IPS-NIHi7 (cell line): Measurements from ENCODE around the gene MMP27.
A peak's percentile ranks its signal among the peaks of the same experiment; 100 is the strongest.

Experiments used
- DNase-seq: peaks from one replicate; pipeline ENCODE4 v3.0.0; 2012; ENCODE audit warnings: mixed read lengths; ENCODE audit errors: extremely low spot score

MMP27 gene

GRCh38 chr11:102703826-102704493, 1.6 kb downstream of the MMP27 start:
- DNase-seq: no peak

- no peak for DNase-seq
Measured at GRCh38 chr11:102695201-102695600, 10.4 kb downstream of the MMP27 start.

GRCh38 chr11:102685754-102686153, 19.8 kb downstream of the MMP27 start:
- DNase-seq: no peak

GRCh38 chr11:102685338-102685737, 20.2 kb downstream of the MMP27 start:
- no peak for DNase-seq

GRCh38 chr11:102683277-102683676, 22.3 kb downstream of the MMP27 start:
- DNase-seq: peak; percentile 28

GRCh38 chr11:102680945-102681344, 24.6 kb downstream of the MMP27 start:
- no peak for DNase-seq

GRCh38 chr11:102678022-102678421, 27.5 kb downstream of the MMP27 start:
- no peak for DNase-seq

- DNase-seq: no peak
Measured at GRCh38 chr11:102676084-102676483, 29.5 kb downstream of the MMP27 start.

- no peak for DNase-seq
Measured at GRCh38 chr11:102669664-102670063, 35.9 kb downstream of the MMP27 start.

GRCh38 chr11:102666331-102666957, 39.1 kb downstream of the MMP27 start:
- DNase-seq: peak; percentile 63

- DNase-seq: peak; percentile 24
Measured at GRCh38 chr11:102664001-102664752, 41.4 kb downstream of the MMP27 start.

- no peak for DNase-seq
Measured at GRCh38 chr11:102662607-102663006, 43.0 kb downstream of the MMP27 start.

- no peak for DNase-seq
Measured at GRCh38 chr11:102661040-102661439, 44.5 kb downstream of the MMP27 start.

- DNase-seq: no peak
Measured at GRCh38 chr11:102656528-102656927, 49.0 kb downstream of the MMP27 start.

GRCh38 chr11:102655547-102655946, 50.0 kb downstream of the MMP27 start:
- DNase-seq: no peak

GRCh38 chr11:102654761-102655160, 50.8 kb downstream of the MMP27 start:
- DNase-seq: no peak

GRCh38 chr11:102653744-102654291, 51.8 kb downstream of the MMP27 start:
- DNase-seq: no peak

- DNase-seq: no peak
Measured at GRCh38 chr11:102647430-102647829, 58.1 kb downstream of the MMP27 start.

- no peak for DNase-seq
Measured at GRCh38 chr11:102643941-102644340, 61.6 kb downstream of the MMP27 start.
